ENCODE measurements around the gene VAMP1. TPM values are rescaled to one million over a fixed set of nuclear protein-coding genes. Genes with fewer than 3 reads are reported as not detected.
A peak's percentile ranks its signal among the peaks of the same experiment; 100 is the strongest.

VAMP1 gene
- total RNA-seq, 1 experiment from 2014 or later = 11.2 TPM

- DNase-seq (ENCODE audit: low read depth, low spot score) = no peak
- intact Hi-C loops (cut with micrococcal nuclease; ENCODE audit: unreplicated experiment) (no loop called here), in situ Hi-C loops (cut with HindIII; ENCODE audit: low pct_unique_long_range_greater_than_20kb, low sequenced_read_pairs) (no loop called here)
- no peak for ATAC-seq
- peak overlapping the region; percentile 97 for H3K27ac ChIP-seq (ENCODE audit: low read length)
- H3K36me3 ChIP-seq (ENCODE audit: control insufficient read depth, insufficient read depth, low read length) = peaks cover 23% of the 10 kb centered on the region
- no peak for TF ChIP-seq TCF7L2 (IDR thresholded peaks at IDR 0.05; ENCODE audit: low read depth, low read length)
- TF ChIP-seq POLR2AphosphoS5 (IDR thresholded peaks at IDR 0.05; ENCODE audit: low read depth, low read length) = no peak
- TF ChIP-seq, protein P1, sequence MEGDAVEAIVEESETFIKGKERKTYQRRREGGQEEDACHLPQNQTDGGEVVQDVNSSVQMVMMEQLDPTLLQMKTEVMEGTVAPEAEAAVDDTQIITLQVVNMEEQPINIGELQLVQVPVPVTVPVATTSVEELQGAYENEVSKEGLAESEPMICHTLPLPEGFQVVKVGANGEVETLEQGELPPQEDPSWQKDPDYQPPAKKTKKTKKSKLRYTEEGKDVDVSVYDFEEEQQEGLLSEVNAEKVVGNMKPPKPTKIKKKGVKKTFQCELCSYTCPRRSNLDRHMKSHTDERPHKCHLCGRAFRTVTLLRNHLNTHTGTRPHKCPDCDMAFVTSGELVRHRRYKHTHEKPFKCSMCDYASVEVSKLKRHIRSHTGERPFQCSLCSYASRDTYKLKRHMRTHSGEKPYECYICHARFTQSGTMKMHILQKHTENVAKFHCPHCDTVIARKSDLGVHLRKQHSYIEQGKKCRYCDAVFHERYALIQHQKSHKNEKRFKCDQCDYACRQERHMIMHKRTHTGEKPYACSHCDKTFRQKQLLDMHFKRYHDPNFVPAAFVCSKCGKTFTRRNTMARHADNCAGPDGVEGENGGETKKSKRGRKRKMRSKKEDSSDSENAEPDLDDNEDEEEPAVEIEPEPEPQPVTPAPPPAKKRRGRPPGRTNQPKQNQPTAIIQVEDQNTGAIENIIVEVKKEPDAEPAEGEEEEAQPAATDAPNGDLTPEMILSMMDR (IDR thresholded peaks at IDR 0.05) = no peak
- no peak for TF ChIP-seq SIN3A (IDR thresholded peaks at IDR 0.05; ENCODE audit: borderline replicate concordance, insufficient read depth, low read depth, low read length)
- no peak for TF ChIP-seq REST (IDR thresholded peaks at IDR 0.05; ENCODE audit: insufficient read depth in 1 of 2, low read depth in 2 of 2, low read length in 1 of 2)
- ChIA-PET CTCF (no interaction called here), POLR2A (interaction anchor here (0.7 to 0.8 kb wide), 2 partner anchors 41 to 276 kb away, joined by 3 read pairs; no protein-coding TSS in a partner anchor)
- H3K9me3 ChIP-seq (ENCODE audit: control insufficient read depth, insufficient read depth, low read depth, low read length) = no peaks in the 10 kb centered on the region
- H3K4me3 ChIP-seq (ENCODE audit: low read depth in 2 of 2, low read length in 2 of 2) = peak overlapping the region; percentile 93 to 94
- peaks cover 17% of the 10 kb centered on the region for H3K4me1 ChIP-seq (ENCODE audit: control insufficient read depth, insufficient read depth, low read length)
- BruUV-seq (replicated peaks) = no TSS peak
- no peaks in the 10 kb centered on the region for H3K27me3 ChIP-seq (ENCODE audit: control insufficient read depth, insufficient read depth, low read length)
These were observed 24.5 kb upstream of the VAMP1 start for GRCh38 chr12:6494968-6495367.

DNA sequence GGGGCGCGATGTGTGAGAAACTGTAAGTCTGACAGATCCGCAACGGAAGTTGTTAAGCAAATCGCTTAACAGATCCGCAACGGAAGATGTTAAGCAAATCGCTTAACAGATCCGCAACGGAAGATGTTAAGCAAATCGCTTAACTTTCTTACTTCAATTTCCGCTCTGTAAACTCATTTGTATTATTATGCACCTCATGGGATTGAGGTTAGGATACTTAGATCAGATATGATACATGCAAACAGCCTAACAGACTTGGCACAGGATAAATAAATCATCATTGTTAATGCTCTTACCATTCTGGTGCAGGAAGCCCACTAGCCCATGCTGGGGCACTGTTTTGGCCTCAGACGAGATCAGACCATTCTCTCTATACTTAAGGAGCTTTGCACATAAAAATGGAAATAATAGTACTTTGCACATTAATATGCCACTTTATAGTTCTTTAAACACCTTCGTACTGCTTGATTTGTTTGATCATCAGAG lies 23.8 kb upstream of the VAMP1 start:
- POLR2A ChIA-PET = interaction anchor here (0.8 kb wide), 1 partner anchor 42 kb away, joined by 3 read pairs; no protein-coding TSS in a partner anchor
- intact Hi-C loops (cut with micrococcal nuclease; ENCODE audit: unreplicated experiment) = no loop called here
- TF ChIP-seq POLR2AphosphoS5 (IDR thresholded peaks at IDR 0.05; ENCODE audit: low read depth, low read length) = no peak
- TF ChIP-seq SIN3A (IDR thresholded peaks at IDR 0.05; ENCODE audit: borderline replicate concordance, insufficient read depth, low read depth, low read length) = no peak
- TF ChIP-seq, protein P1 (IDR thresholded peaks at IDR 0.05) = no peak
- TF ChIP-seq REST (IDR thresholded peaks at IDR 0.05; ENCODE audit: insufficient read depth in 1 of 2, low read depth in 2 of 2, low read length in 1 of 2) = no peak
- no peak for TF ChIP-seq TCF7L2 (IDR thresholded peaks at IDR 0.05; ENCODE audit: low read depth, low read length)
- Histone ChIP-seq H3K4me3 (ENCODE audit: low read depth in 2 of 2, low read length in 2 of 2) (peak overlapping the region; percentile 93 to 94), H3K4me1 (ENCODE audit: control insufficient read depth, insufficient read depth, low read length) (peaks cover 17% of the 10 kb centered on the region), H3K27ac (ENCODE audit: low read length) (peak overlapping the region; percentile 97), H3K9me3 (ENCODE audit: control insufficient read depth, insufficient read depth, low read depth, low read length) (no peaks in the 10 kb centered on the region), H3K36me3 (ENCODE audit: control insufficient read depth, insufficient read depth, low read length) (peaks cover 23% of the 10 kb centered on the region), H3K27me3 (ENCODE audit: control insufficient read depth, insufficient read depth, low read length) (no peaks in the 10 kb centered on the region)
- DNase-seq (ENCODE audit: low read depth, low spot score) = no peak
- CTCF ChIA-PET = no interaction called here
- TSS peak; percentile 85 for BruUV-seq (replicated peaks)
- no peak; the same call in 1 of the 2 replicates for ATAC-seq
- in situ Hi-C loops (cut with HindIII; ENCODE audit: low pct_unique_long_range_greater_than_20kb, low sequenced_read_pairs) = no loop called here

All from Panc1 (cell line).